Measurements from ENCODE around the gene WAS.
"Not testable (repeated sequence)": the region's sequence is repeated elsewhere in the genome, so short reads cannot be mapped to it uniquely, and the experiment has no call there.

The WAS gene

DNA sequence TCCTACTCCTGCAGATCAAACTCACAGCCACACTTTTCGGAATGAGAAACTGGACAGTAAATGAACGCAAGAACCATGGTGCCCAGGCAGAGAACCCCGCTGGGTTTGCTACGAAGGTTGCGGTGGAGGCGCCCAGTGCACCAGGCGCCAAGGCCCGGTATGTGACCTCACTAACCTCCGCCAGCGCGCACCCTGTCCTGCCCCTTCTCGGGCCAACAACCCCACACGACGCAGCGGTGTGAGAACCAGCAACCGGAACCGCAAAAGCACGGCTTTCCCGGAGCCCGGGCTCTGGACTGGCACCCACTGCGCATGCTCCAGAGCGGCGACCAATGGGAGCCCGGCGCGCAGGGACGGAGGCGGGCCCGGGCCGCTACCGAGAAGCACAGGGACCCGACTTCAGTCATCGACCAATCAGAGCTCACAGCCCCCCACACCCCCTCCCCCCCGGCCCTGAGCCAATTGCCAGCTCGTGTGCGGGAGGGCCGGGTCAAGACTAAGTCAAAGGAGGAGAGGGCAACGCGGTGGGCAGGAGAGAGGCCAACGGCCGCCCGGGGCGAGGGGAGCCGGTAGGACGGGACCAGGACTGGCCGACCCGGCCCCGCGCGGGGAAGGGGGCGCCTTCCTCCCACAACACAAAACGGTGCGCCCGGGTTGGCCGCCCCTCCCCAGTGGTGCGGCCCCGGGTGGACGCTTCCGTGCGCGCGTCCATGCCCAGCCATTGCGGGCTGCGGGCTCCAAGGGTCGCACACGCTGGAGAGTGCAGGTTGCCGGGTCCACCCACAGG lies 7.3 kb upstream of the WAS start:
- peak; percentile 94 to 96 for DNase-seq (ENCODE audit: low spot score in 2 of 2)
- Histone ChIP-seq H3K9me3 (no peaks in the 10 kb centered on the region), H3K27me3 (ENCODE audit: low read depth) (no peaks in the 10 kb centered on the region), H3K36me3 (replicated peaks) (no peaks in the 10 kb centered on the region), H3K4me3 (peak overlapping the region; percentile 86), H3K4me1 (peaks cover 14% of the 10 kb centered on the region)
- in situ Hi-C loops (cut with MboI; ENCODE audit: low sequenced_read_pairs), result no loop called here

DNA sequence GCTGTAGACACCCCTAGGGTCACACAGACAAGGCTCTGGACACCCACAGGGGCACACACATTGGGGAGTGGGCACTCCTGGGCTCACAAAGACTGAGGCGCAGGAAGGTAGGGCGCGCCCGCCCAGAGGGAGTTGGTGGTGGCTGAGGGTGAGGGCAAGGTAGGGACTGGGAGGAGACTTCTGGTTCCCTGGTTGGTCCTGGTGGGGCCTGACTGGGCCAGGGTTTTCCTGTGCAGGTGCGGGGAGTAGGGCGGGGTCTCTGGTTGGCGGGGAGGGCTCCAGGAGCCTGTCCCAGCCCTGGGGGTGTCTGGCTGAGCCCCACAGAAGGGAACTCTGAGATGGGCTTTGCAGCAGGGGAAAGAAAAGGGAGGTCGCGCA lies 6.7 kb upstream of the WAS start:
- no peaks in the 10 kb centered on the region for H3K9me3 ChIP-seq
- no peaks in the 10 kb centered on the region for H3K36me3 ChIP-seq (replicated peaks)
- H3K4me3 ChIP-seq, result peak overlapping the region; percentile 86
- in situ Hi-C loops (cut with MboI; ENCODE audit: low sequenced_read_pairs), result no loop called here
- peak in 1 of 2 experiments; percentile 38 for DNase-seq (ENCODE audit: low spot score in 2 of 2)
- no peaks in the 10 kb centered on the region for H3K27me3 ChIP-seq (ENCODE audit: low read depth)
- peaks cover 14% of the 10 kb centered on the region for H3K4me1 ChIP-seq

DNA sequence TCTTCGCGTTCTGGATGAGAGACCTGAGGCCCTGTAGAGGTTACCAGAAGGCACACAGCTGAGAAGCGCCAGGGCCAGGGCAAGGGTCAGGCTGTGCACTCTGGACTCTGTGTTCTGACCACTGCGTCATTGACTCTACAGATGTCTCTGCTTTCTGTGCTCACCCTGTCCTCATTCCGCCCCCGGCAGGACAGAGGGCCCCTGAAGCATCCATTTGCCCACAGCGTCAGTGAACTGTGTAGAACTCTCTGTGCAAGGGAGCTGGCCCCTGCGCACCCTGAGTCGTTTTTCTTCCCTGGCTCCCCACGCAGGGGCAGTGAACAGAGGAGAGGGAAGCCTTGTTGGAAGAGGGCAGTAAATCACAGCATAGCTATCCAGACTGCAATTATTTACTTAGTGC lies 6.1 kb upstream of the WAS start:
- H3K4me1 ChIP-seq, result peaks cover 14% of the 10 kb centered on the region
- DNase-seq (ENCODE audit: low spot score in 2 of 2), result no peak
- in situ Hi-C loops (cut with MboI; ENCODE audit: low sequenced_read_pairs), result no loop called here
- H3K4me3 ChIP-seq, result peak overlapping the region; percentile 86
- no peaks in the 10 kb centered on the region for H3K36me3 ChIP-seq (replicated peaks)
- no peaks in the 10 kb centered on the region for H3K27me3 ChIP-seq (ENCODE audit: low read depth)
- no peaks in the 10 kb centered on the region for H3K9me3 ChIP-seq

DNA sequence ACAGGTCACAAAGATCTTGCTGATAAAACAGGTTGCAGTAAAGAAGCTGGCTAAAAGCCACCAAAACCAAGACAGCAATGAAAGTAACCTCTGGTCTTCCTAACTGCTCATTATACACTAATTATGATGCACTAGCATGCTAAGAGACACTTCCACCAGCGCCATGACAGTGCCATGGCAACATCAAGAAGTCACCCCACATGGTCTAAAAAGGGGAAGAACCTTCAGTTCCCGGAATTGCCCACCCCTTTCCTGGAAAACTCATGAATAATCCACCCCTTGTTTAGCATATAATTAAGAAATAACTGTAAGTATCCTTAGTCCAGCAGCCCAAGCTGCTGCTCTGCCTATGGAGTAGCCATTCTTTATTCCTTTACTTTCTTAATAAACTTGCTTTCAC lies 3.1 kb upstream of the WAS start:
- H3K9me3 ChIP-seq; H3K36me3 ChIP-seq (replicated peaks); H3K4me1 ChIP-seq; H3K4me3 ChIP-seq; DNase-seq (ENCODE audit: low spot score in 2 of 2); in situ Hi-C loops (cut with MboI; ENCODE audit: low sequenced_read_pairs): not testable (repeated sequence)
- peaks cover 23% of the 10 kb centered on the region for H3K27me3 ChIP-seq (ENCODE audit: low read depth)

DNA sequence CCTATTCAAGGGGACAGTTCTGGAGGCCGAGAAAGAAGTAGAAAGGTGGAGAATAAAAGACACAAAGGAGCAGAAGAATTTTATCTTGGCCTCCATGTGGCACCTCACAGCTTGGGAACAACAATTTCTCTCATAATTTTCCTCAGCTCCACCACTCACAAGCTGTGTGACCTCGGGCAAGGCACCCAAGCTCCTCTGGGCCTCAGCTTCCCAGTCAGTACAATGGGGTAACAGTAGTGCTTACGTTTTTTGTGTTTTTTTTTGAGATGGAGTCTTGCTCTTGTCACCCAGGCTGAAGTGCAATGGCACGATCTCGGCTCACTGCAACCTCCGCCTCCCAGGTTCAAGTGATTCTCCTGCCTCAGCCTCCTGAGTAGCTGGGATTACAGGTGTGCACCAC lies 2.7 kb upstream of the WAS start:
- H3K27me3 ChIP-seq (ENCODE audit: low read depth), result peaks cover 24% of the 10 kb centered on the region
- DNase-seq (ENCODE audit: low spot score in 2 of 2); H3K36me3 ChIP-seq (replicated peaks); H3K9me3 ChIP-seq; in situ Hi-C loops (cut with MboI; ENCODE audit: low sequenced_read_pairs); H3K4me1 ChIP-seq; H3K4me3 ChIP-seq: not testable (repeated sequence)

DNA sequence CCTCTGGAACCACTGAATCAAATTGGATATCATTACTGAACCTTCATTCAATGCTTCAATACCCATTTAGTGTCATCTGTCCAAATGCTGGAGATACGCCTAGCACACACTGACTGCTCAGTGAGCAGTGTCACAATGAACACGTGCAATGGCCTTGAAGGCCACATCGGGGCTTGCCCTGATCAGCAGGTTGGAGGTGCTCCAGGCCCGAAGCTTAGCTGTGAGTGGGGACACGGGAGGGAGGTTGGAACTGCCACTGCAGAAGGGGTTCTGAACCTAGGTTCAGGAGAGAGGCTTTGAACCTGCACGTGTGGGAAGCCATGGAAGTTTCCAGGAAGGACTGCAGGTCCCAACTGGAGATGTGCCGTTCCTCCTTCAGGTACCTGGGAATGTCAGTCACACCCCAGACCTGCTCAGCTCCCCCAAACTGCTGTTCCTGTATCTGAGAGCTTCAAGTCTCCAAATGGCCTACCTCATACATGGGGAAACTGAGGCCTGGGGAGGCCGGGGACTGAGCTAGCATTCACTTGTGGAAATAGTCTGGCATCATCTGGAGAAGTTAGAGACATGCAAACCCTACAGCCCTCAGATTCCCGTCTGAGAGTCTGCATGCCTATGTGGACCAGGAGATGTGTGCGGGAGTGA lies 1.9 kb upstream of the WAS start:
- peaks cover 24% of the 10 kb centered on the region for H3K27me3 ChIP-seq (ENCODE audit: low read depth)
- H3K36me3 ChIP-seq (replicated peaks), result no peaks in the 10 kb centered on the region
- 0 out of 2 replicates have a peak, but pooled peaks cover 2% of the 10 kb centered on the region for H3K4me1 ChIP-seq
- H3K4me3 ChIP-seq, result no peak overlapping the region
- DNase-seq (ENCODE audit: low spot score in 2 of 2), result no peak
- in situ Hi-C loops (cut with MboI; ENCODE audit: low sequenced_read_pairs), result no loop called here
- H3K9me3 ChIP-seq, result no peaks in the 10 kb centered on the region

DNA sequence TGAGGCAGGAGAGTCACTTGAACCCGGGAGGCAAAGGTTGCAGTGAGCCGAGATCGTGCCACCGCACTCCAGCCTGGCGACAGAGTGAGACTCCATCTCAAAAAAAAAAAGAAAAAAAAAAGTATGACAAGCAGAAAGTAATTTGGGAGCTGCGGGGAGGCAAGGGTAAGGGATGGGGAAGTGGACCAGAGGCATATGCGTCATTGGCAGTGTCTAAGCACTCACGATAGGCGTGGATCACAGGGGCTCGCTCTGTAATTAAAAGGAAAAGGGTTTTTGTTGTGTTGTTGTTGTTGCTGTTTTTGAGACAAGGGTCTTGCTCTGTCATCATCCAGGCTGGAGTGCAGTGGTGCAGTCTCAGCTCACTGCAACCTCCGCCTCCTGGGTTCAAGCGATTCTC lies 804 bp upstream of the WAS start:
- not testable (repeated sequence) for H3K4me3 ChIP-seq

DNA sequence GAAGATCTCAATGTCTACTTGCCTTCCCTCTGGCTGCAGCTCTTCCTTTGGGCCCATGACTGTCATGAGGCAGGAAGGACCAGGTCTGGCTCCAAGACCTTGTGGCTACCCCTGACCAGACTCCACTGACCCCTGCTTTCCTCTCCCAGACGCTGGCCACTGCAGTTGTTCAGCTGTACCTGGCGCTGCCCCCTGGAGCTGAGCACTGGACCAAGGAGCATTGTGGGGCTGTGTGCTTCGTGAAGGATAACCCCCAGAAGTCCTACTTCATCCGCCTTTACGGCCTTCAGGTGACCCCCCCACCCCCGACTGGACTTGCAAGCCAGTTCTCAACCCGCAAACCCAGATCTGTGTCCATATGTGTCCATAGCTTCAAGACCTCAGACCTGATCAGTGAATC lies 535 bp downstream of the WAS start:
- no peaks in the 10 kb centered on the region for H3K4me1 ChIP-seq
- in situ Hi-C loops (cut with MboI; ENCODE audit: low sequenced_read_pairs), result no loop called here
- H3K27me3 ChIP-seq (ENCODE audit: low read depth), result peaks cover 24% of the 10 kb centered on the region
- no peaks in the 10 kb centered on the region for H3K9me3 ChIP-seq
- H3K36me3 ChIP-seq (replicated peaks), result no peaks in the 10 kb centered on the region
- DNase-seq (ENCODE audit: low spot score in 2 of 2), result no peak
- H3K4me3 ChIP-seq, result no peak overlapping the region

More for the DNA sequence above, 804 bp upstream of the WAS start:
- H3K36me3 ChIP-seq (replicated peaks); H3K9me3 ChIP-seq; DNase-seq (ENCODE audit: low spot score in 2 of 2); in situ Hi-C loops (cut with MboI; ENCODE audit: low sequenced_read_pairs); H3K4me1 ChIP-seq: not testable (repeated sequence)
- peaks cover 24% of the 10 kb centered on the region for H3K27me3 ChIP-seq (ENCODE audit: low read depth)

DNA sequence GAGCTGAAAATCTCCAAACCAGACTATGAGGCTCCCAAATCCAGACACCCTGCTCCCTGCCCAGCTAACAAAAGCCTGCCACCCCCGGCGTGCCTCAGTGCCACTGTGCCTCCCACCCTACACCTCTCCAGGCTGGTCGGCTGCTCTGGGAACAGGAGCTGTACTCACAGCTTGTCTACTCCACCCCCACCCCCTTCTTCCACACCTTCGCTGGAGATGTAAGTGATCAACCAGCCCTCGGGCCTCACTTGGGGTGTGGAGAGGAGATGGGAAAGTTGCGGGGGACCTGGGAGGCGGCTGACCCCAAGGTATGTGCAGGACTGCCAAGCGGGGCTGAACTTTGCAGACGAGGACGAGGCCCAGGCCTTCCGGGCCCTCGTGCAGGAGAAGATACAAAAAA lies 1.8 kb downstream of the WAS start:
- in situ Hi-C loops (cut with MboI; ENCODE audit: low sequenced_read_pairs), result no loop called here
- Histone ChIP-seq H3K36me3 (replicated peaks) (no peaks in the 10 kb centered on the region), H3K4me3 (no peak overlapping the region), H3K4me1 (no peaks in the 10 kb centered on the region), H3K27me3 (ENCODE audit: low read depth) (peaks cover 24% of the 10 kb centered on the region), H3K9me3 (no peaks in the 10 kb centered on the region)
- no peak for DNase-seq (ENCODE audit: low spot score in 2 of 2)

DNA sequence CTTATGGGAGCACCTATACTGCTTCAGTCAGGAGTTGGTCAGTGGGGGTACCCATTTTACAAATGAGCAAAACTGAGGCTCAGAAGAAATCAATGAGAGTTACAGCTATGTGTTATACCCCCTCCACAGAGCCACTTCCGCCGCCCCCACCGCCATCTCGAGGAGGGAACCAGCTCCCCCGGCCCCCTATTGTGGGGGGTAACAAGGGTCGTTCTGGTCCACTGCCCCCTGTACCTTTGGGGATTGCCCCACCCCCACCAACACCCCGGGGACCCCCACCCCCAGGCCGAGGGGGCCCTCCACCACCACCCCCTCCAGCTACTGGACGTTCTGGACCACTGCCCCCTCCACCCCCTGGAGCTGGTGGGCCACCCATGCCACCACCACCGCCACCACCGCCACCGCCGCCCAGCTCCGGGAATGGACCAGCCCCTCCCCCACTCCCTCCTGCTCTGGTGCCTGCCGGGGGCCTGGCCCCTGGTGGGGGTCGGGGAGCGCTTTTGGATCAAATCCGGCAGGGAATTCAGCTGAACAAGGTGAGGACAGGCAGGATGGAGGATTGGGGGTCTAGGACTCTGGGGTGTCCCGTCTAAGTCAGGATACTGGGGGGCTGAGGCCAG lies 5.0 kb downstream of the WAS start:
- H3K9me3 ChIP-seq, result no peaks in the 10 kb centered on the region
- no peaks in the 10 kb centered on the region for H3K4me1 ChIP-seq
- no peaks in the 10 kb centered on the region for H3K36me3 ChIP-seq (replicated peaks)
- H3K4me3 ChIP-seq, result no peak overlapping the region
- no peak for DNase-seq (ENCODE audit: low spot score in 2 of 2)
- in situ Hi-C loops (cut with MboI; ENCODE audit: low sequenced_read_pairs), result no loop called here
- peaks cover 19% of the 10 kb centered on the region for H3K27me3 ChIP-seq (ENCODE audit: low read depth)

DNA sequence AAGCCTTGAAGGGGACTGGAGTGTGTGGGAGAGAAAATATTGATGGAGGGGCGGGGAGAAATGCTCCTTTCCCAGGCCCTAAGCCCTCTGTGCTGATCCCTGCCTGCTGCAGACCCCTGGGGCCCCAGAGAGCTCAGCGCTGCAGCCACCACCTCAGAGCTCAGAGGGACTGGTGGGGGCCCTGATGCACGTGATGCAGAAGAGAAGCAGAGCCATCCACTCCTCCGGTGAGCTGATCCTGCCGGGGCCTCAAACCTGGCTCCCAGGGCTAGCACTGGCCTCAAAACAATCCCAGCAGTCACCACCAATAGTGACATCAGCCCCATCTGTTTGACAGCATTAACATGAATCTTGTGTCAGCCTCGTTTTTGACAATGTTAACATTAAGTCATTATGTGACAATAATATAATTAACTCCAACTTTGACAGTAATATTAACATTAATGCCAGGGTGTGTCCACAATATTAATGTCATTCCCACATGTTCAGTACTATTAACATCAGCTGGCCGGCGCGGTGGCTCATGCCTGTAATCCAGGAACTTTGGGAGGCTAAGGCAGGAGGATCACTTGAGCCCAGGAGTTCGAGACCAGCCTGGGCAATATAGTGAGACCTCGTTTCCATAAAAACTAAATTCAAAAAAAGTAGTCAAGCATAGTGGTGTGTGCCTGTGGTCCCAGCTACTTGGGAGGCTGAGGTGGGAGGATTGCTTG lies 5.8 kb downstream of the WAS start:
- in situ Hi-C loops (cut with MboI; ENCODE audit: low sequenced_read_pairs), result no loop called here
- Histone ChIP-seq H3K27me3 (ENCODE audit: low read depth) (peaks cover 12% of the 10 kb centered on the region), H3K4me3 (no peak overlapping the region), H3K36me3 (replicated peaks) (no peaks in the 10 kb centered on the region), H3K9me3 (no peaks in the 10 kb centered on the region), H3K4me1 (no peaks in the 10 kb centered on the region)
- no peak for DNase-seq (ENCODE audit: low spot score in 2 of 2)

DNA sequence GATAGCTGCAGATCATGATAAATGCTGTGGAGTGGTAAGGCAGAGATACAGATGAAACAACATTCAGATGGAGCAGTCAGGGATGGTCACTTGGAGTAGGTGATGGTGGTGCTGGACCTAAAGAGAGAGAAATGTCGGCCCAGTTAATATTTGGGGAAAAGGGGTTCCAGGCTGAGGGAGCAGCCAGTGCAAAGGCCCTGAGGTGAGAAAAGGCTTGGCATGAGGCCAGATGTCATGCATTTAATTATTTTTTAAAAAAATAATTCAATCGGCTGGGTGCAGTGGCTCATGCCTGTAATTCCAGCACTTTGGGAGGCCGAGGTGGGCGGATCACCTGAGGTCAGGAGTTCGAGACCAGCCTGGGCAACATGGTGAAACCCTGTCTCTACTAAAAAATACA lies 8.1 kb downstream of the WAS start:
- H3K27me3 ChIP-seq (ENCODE audit: low read depth); H3K4me3 ChIP-seq; H3K36me3 ChIP-seq (replicated peaks); in situ Hi-C loops (cut with MboI; ENCODE audit: low sequenced_read_pairs); H3K4me1 ChIP-seq; DNase-seq (ENCODE audit: low spot score in 2 of 2); H3K9me3 ChIP-seq: not testable (repeated sequence)

DNA sequence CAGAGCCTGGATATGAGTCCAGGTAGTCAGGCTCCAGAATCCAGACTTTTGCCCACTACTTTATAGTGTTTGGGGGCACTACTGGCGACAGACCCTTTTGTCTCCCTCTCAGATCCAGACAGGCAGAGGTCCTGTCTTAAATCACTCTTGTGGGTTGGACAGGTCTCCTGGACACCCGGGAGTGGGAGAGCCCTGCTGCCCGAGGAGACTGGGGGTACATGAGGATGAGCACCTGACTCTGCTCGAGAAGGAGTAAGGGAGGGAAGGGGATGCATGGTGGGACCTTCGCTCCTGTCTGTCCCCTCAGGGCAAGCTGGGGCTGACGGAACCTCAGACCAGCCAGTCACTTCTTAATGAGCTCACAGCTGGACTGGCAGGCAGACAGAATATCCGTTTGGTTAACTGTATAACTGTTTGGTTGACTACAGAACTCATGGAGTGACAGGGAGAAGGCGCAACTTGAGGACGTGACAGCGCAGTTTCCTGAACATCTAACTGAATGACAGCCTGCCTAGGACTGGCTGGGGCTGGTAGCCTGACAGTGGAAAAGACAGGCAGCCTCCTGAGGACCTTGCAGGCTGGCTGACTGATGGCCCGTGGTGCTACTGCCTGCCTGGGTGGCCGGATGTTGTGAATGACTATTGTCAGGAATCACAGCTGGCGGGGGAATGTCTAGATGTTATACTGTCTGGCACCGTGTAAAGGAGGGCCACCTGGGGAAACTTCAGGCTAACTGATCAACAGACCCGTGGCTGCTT lies 11.4 kb downstream of the WAS start:
- Histone ChIP-seq H3K4me3 (no peak overlapping the region), H3K9me3 (no peaks in the 10 kb centered on the region), H3K36me3 (replicated peaks) (peaks cover 18% of the 10 kb centered on the region), H3K27me3 (ENCODE audit: low read depth) (no peaks in the 10 kb centered on the region), H3K4me1 (peaks cover 14% of the 10 kb centered on the region)
- in situ Hi-C loops (cut with MboI; ENCODE audit: low sequenced_read_pairs), result no loop called here
- DNase-seq (ENCODE audit: low spot score in 2 of 2), result no peak

Data from HAP-1 (cell line).